Fibroblast of the aortic adventitia (primary cell): ENCODE results near the gene DPPA4. TPM values are rescaled to one million over a fixed set of nuclear protein-coding genes. Genes with fewer than 3 reads are reported as not detected.

Experiments
- DNase-seq: peaks from one replicate; pipeline ENCODE4 v3.0.0-alpha.2; 2010; ENCODE audit warnings: low read depth
- H3K4me3 ChIP-seq: 2 replicates; pipeline ENCODE4 v1.5.1; 2011; ENCODE audit warnings: low read depth, mild to moderate bottlenecking, control low read depth, low read length, moderate library complexity
- small RNA-seq: library from RNA; depleted of rRNA; stranded (forward); fragments of <200 nt; gene quantifications from one replicate; pipeline ENCODE3, GENCODE V24; 2012
- total RNA-seq: library from RNA; depleted of rRNA; stranded (reverse); fragments of >200 nt; gene quantifications from 2 replicates; pipeline ENCODE4 v1.2.3, GENCODE V29; 2012; ENCODE audit warnings: low replicate concordance
- TF ChIP-seq, protein P1 (sequence below): IDR thresholded peaks from 2 replicates; pipeline ENCODE4 v1.5.1; 2011; ENCODE audit warnings: mild to moderate bottlenecking, low read length, control low read depth, inconsistent platforms; ENCODE audit not compliant: insufficient read depth

Gene DPPA4
- total RNA-seq, 1 donor, result not detected

DNA sequence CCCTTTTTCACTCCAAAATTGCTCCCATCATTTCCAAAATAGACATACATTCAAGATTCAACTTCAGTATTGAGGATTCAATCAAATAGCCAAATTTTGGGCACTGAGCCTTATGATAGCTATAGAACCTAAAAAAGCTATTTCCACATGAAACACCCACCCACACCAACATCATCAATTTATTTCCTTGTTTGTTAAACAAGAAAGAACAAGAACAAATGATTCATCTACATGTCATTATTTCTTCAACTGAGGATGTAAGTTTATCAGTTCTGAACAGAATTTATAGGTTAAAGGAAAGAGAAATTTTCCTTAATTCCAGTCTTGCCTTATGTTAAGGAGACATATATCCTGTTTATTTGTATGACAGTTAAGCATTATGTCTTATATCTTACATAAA is 53.3 kb downstream of the DPPA4 start:
- H3K4me3 ChIP-seq, result no peak overlapping the region
- DNase-seq, result no peak
- TF ChIP-seq, protein P1, sequence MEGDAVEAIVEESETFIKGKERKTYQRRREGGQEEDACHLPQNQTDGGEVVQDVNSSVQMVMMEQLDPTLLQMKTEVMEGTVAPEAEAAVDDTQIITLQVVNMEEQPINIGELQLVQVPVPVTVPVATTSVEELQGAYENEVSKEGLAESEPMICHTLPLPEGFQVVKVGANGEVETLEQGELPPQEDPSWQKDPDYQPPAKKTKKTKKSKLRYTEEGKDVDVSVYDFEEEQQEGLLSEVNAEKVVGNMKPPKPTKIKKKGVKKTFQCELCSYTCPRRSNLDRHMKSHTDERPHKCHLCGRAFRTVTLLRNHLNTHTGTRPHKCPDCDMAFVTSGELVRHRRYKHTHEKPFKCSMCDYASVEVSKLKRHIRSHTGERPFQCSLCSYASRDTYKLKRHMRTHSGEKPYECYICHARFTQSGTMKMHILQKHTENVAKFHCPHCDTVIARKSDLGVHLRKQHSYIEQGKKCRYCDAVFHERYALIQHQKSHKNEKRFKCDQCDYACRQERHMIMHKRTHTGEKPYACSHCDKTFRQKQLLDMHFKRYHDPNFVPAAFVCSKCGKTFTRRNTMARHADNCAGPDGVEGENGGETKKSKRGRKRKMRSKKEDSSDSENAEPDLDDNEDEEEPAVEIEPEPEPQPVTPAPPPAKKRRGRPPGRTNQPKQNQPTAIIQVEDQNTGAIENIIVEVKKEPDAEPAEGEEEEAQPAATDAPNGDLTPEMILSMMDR, result no peak

DNA sequence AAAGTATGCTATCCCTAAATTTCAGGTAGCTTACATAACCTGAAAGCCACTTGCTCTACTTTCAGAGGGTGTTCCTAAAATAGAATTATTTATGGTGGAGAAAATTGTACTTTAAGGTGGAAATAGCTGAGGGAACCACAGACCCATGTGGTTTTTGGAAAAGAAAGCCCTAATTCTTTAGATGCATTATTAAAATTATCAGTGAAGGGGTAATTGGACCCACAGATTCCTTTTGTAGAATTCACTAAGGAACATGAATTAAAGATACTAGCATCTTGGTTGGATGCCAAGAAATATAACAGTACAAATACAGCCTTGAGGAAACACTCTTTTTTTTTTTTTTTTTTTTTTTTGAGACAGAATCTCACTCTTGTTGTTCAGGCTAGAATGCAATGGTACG is 58.8 kb downstream of the DPPA4 start:
- DNase-seq, result no peak
- H3K4me3 ChIP-seq, result no peak overlapping the region
- TF ChIP-seq, protein P1, result no peak

DNA sequence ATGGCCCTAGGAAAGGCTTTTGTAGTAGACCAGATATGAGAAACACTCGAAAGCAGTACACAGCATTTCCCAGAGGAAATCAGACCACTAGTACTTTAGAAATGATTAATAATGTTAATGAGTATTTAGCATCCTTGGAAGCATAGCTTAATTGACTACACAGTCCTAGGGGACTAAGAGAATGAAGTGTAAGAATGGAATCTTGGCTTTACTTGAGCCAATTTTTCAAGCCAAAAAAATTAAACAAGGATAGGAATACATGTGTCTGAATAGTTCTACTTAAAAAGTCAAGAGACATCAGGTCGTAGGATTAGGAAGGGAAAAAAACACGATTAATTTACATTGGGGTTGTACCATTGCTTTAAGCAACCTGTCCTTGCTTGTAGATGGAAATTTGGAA is 59.2 kb downstream of the DPPA4 start:
- no peak overlapping the region for H3K4me3 ChIP-seq
- TF ChIP-seq, protein P1, result no peak
- no peak for DNase-seq

Small RNA genes lying within 50 kb of the gene (small RNA-seq; reads per million reads assigned to genes)
- gene AC124945.1, result not detected
- not detected for gene RF00017

Other genes with a start within 250 kb of the DPPA4 start
- gene MORC1, start 219.4 kb downstream of the DPPA4 start, total RNA-seq, result not detected in 2 replicates
- not detected in 2 replicates for gene C3orf85, start 200.8 kb downstream of the DPPA4 start, total RNA-seq
- not detected in 2 replicates for gene DPPA2, start 21.0 kb downstream of the DPPA4 start, total RNA-seq